Peyer's patch (tissue), 4 donors: ENCODE measurements around the gene PMM1.
"Not testable (repeated sequence)": the region's sequence is repeated elsewhere in the genome, so short reads cannot be mapped to it uniquely, and the experiment has no call there.

Experiments used
- CTCF ChIP-seq, 6 experiments: fragments of 450-650 bp in 4 of 6; fragments of 200-600 bp in 2 of 6; sonication (generic) in 1 of 6; IDR thresholded peaks; one replicate each; pipeline ENCODE4 v1.5.1; 2017 to 2019; ENCODE audit warnings: antibody characterized with exemption in 6 of 6, mild to moderate bottlenecking in 3 of 6, moderate library complexity in 1 of 6
- POLR2A ChIP-seq, 2 donors: fragments of 450-650 bp; IDR thresholded peaks; one replicate each; pipeline ENCODE4 v1.5.1; 2017; ENCODE audit warnings: antibody characterized with exemption in 2 of 2, mild to moderate bottlenecking in 2 of 2, moderate library complexity in 2 of 2

- not testable (repeated sequence) for TF ChIP-seq CTCF, POLR2A (IDR thresholded peaks at IDR 0.05)
These were observed 17.3 kb downstream of the PMM1 start for GRCh38 chr22:41572305-41572704.
